ENCODE data around the gene FBXW4.

Gene FBXW4

DNA sequence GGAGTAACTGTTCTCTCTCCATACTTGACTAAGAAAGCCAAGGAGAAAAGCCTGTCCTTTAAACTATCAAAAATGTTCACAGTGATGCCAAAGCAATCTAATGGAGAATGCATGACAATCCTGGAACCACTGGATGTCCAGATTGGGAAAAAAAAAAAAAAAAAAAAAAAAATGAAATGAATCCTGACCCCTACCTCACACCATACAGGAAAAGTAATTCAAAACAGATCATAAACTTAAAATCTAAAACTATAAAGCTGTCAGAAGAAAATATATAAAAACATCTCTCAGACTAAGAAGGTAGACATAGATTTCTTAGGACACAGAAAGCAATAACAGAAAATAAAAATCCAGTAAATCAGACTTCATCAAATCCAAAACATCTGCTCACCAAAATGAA lies 18.4 kb downstream of the FBXW4 start:
- Histone ChIP-seq H3K4me3 (ENCODE audit: low read depth, low read length) (no peak overlapping the region), H3K36me3 (replicated peaks) (no peaks in the 10 kb centered on the region), H3K27ac (no peak overlapping the region), H3K27me3 (replicated peaks) (no peaks in the 10 kb centered on the region)
- in situ Hi-C loops (cut with HindIII; ENCODE audit: low pct_ligation_motif_present, low sequenced_read_pairs) = no loop called here
- TF ChIP-seq, protein P1, sequence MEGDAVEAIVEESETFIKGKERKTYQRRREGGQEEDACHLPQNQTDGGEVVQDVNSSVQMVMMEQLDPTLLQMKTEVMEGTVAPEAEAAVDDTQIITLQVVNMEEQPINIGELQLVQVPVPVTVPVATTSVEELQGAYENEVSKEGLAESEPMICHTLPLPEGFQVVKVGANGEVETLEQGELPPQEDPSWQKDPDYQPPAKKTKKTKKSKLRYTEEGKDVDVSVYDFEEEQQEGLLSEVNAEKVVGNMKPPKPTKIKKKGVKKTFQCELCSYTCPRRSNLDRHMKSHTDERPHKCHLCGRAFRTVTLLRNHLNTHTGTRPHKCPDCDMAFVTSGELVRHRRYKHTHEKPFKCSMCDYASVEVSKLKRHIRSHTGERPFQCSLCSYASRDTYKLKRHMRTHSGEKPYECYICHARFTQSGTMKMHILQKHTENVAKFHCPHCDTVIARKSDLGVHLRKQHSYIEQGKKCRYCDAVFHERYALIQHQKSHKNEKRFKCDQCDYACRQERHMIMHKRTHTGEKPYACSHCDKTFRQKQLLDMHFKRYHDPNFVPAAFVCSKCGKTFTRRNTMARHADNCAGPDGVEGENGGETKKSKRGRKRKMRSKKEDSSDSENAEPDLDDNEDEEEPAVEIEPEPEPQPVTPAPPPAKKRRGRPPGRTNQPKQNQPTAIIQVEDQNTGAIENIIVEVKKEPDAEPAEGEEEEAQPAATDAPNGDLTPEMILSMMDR (IDR thresholded peaks at IDR 0.05; ENCODE audit: low read depth, low read length, missing control alignments) = no peak
- no peak for DNase-seq

GRCh38 chr10:101675115-101675514 lies 19.9 kb downstream of the FBXW4 start:
- Histone ChIP-seq H3K36me3 (replicated peaks) (no peaks in the 10 kb centered on the region), H3K27ac (no peak overlapping the region), H3K4me3 (ENCODE audit: low read depth, low read length) (no peak overlapping the region), H3K27me3 (replicated peaks) (no peaks in the 10 kb centered on the region)
- in situ Hi-C loops (cut with HindIII; ENCODE audit: low pct_ligation_motif_present, low sequenced_read_pairs) = no loop called here
- no peak for DNase-seq
- TF ChIP-seq, protein P1 (IDR thresholded peaks at IDR 0.05; ENCODE audit: low read depth, low read length, missing control alignments) = no peak

- Histone ChIP-seq H3K36me3 (replicated peaks) (no peaks in the 10 kb centered on the region), H3K4me3 (ENCODE audit: low read depth, low read length) (no peak overlapping the region), H3K27me3 (replicated peaks) (no peaks in the 10 kb centered on the region), H3K27ac (no peak overlapping the region)
- TF ChIP-seq, protein P1 (IDR thresholded peaks at IDR 0.05; ENCODE audit: low read depth, low read length, missing control alignments) = no peak
- in situ Hi-C loops (cut with HindIII; ENCODE audit: low pct_ligation_motif_present, low sequenced_read_pairs) = no loop called here
- no peak for DNase-seq
Observed at GRCh38 chr10:101672536-101672935, 22.4 kb downstream of the FBXW4 start.

DNA sequence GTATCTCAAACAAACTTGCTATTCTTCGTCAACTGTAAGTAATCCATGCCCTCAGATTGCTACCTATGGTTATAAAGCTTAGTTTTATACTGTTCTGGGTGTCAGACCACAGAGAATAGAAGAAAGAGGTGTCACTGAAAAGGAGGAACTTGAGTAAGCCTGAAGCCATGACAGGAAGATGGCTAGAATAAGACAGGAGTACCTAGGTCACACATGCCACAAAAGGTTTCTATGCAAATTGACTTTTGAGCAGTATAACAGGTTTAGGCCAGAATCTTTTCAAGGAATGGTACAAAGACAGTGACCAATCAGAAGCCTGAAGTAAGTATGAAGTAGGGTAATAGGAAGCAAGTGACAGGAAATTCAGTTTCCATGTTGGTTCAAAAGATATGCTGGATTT lies 23.5 kb downstream of the FBXW4 start:
- DNase-seq = no peak
- Histone ChIP-seq H3K27ac (no peak overlapping the region), H3K36me3 (replicated peaks) (no peaks in the 10 kb centered on the region), H3K4me3 (ENCODE audit: low read depth, low read length) (no peak overlapping the region), H3K27me3 (replicated peaks) (no peaks in the 10 kb centered on the region)
- TF ChIP-seq, protein P1 (IDR thresholded peaks at IDR 0.05; ENCODE audit: low read depth, low read length, missing control alignments) = no peak
- in situ Hi-C loops (cut with HindIII; ENCODE audit: low pct_ligation_motif_present, low sequenced_read_pairs) = no loop called here

- in situ Hi-C loops (cut with HindIII; ENCODE audit: low pct_ligation_motif_present, low sequenced_read_pairs) = no loop called here
- TF ChIP-seq, protein P1 (IDR thresholded peaks at IDR 0.05; ENCODE audit: low read depth, low read length, missing control alignments) = no peak
- no peaks in the 10 kb centered on the region for H3K27me3 ChIP-seq (replicated peaks)
- H3K4me3 ChIP-seq (ENCODE audit: low read depth, low read length) = no peak overlapping the region
- no peak overlapping the region for H3K27ac ChIP-seq
- no peak for DNase-seq
- H3K36me3 ChIP-seq (replicated peaks) = no peaks in the 10 kb centered on the region
Observed at GRCh38 chr10:101670635-101671034, 24.3 kb downstream of the FBXW4 start.

DNA sequence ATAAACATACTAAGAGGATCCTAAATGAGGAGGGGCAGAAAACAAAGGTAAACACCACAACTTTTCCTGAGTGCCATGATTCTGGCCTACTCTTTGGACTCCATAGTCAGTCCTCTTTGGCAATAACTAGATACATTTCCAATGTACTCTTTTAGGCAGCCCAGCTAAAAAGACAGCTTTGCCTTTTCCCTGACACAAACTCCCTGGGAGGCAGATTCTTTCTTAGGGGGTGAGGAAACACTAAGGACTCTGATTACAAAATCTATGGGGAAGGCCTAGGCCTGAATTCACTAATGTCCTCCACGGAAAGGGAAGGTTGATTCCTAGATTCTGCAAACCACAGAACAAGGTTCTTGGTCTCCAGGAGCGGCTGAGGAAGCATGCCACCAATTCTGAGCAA lies 25.8 kb downstream of the FBXW4 start:
- no peaks in the 10 kb centered on the region for H3K36me3 ChIP-seq (replicated peaks)
- H3K27me3 ChIP-seq (replicated peaks) = no peaks in the 10 kb centered on the region
- DNase-seq = no peak
- H3K27ac ChIP-seq = no peak overlapping the region
- in situ Hi-C loops (cut with HindIII; ENCODE audit: low pct_ligation_motif_present, low sequenced_read_pairs) = no loop called here
- no peak overlapping the region for H3K4me3 ChIP-seq (ENCODE audit: low read depth, low read length)
- TF ChIP-seq, protein P1 (IDR thresholded peaks at IDR 0.05; ENCODE audit: low read depth, low read length, missing control alignments) = no peak

Measured in brain microvascular endothelial cell (primary cell).